Neural cell (in vitro differentiated cells): Measurements from ENCODE around the gene CNGA3. TPM values are rescaled to one million over a fixed set of nuclear protein-coding genes. Genes with fewer than 3 reads are reported as not detected.

ENCODE experiments used
- H2AFZ ChIP-seq: fragments of 200-600, 300-800 bp; sonication (generic), shearing (Covaris generic); 2 replicates; pipeline ENCODE4 v1.6.0; 2014; ENCODE audit warnings: low read depth, mild to moderate bottlenecking, antibody characterized with exemption, low read length, moderate library complexity
- H3F3A ChIP-seq: fragments of 200-600 bp; shearing (Covaris generic); 2 replicates; pipeline ENCODE4 v1.6.1; 2016; ENCODE audit warnings: mild to moderate bottlenecking, moderate library complexity, mixed read lengths, antibody characterized with exemption, low read length; ENCODE audit not compliant: insufficient read depth, poor library complexity, severe bottlenecking
- H3K27ac ChIP-seq: fragments of 200-600, 300-800 bp; sonication (generic), shearing (Covaris generic); 2 replicates; pipeline ENCODE4 v1.5.1; 2014; ENCODE audit warnings: mild to moderate bottlenecking, low read length, moderate library complexity
- H3K27me3 ChIP-seq: fragments of 300-800, 200-600 bp; sonication (generic), shearing (Covaris generic); 2 replicates; pipeline ENCODE4 v1.6.0; 2014; ENCODE audit warnings: mild to moderate bottlenecking, low read depth, low read length, moderate library complexity; ENCODE audit not compliant: insufficient read depth
- H3K36me3 ChIP-seq: fragments of 300-800, 200-600 bp; sonication (generic), shearing (Covaris generic); 2 replicates; pipeline ENCODE4 v1.5.1; 2014; ENCODE audit warnings: mild to moderate bottlenecking, antibody characterized with exemption, low read length, moderate library complexity; ENCODE audit not compliant: insufficient read depth
- H3K4me2 ChIP-seq: fragments of 300-800, 200-600 bp; sonication (generic), shearing (Covaris generic); 2 replicates; pipeline ENCODE4 v1.6.0; 2014; ENCODE audit warnings: mild to moderate bottlenecking, low read length
- H3K4me3 ChIP-seq: fragments of 300-800, 200-600 bp; sonication (generic), shearing (Covaris generic); 2 replicates; pipeline ENCODE4 v1.5.1; 2014; ENCODE audit warnings: mild to moderate bottlenecking, low read length, moderate library complexity
- H3K79me2 ChIP-seq: fragments of 200-600 bp; shearing (Covaris generic); replicated peaks from 2 replicates; pipeline ENCODE4 v1.6.0; 2014; ENCODE audit warnings: mild to moderate bottlenecking, low read length, moderate library complexity; ENCODE audit not compliant: insufficient read depth
- H3K9ac ChIP-seq: fragments of 300-800, 200-600 bp; sonication (generic), shearing (Covaris generic); 2 replicates; pipeline ENCODE4 v1.6.1; 2016; ENCODE audit warnings: mild to moderate bottlenecking, low read length, mixed read lengths
- H3K9me2 ChIP-seq: fragments of 200-600 bp; shearing (Covaris generic); 2 replicates; pipeline ENCODE4 v1.6.1; 2016; ENCODE audit warnings: mild to moderate bottlenecking, low read length, mixed read lengths; ENCODE audit not compliant: insufficient read depth
- H3K9me3 ChIP-seq: fragments of 200-600, 300-800 bp; sonication (generic), shearing (Covaris generic); 2 replicates; pipeline ENCODE4 v1.6.1; 2016; ENCODE audit warnings: mild to moderate bottlenecking, mixed run types, low read length, moderate library complexity, mixed read lengths
- H4K20me1 ChIP-seq: fragments of 200-600 bp; shearing (Covaris generic); 2 replicates; pipeline ENCODE4 v1.6.1; 2016; ENCODE audit warnings: mild to moderate bottlenecking, mixed run types; ENCODE audit not compliant: insufficient read depth
- CTCF ChIP-seq: fragments of 450-650 bp; IDR thresholded peaks from 2 replicates; pipeline ENCODE4 v1.5.1; 2014; ENCODE audit warnings: antibody characterized with exemption, mild to moderate bottlenecking, moderate library complexity; ENCODE audit not compliant: poor library complexity, severe bottlenecking
- EP300 ChIP-seq: fragments of 450-650 bp; conservative IDR thresholded peaks from 2 replicates; pipeline ENCODE4 v1.6.1; 2014; ENCODE audit warnings: antibody characterized with exemption, mild to moderate bottlenecking, moderate library complexity; ENCODE audit not compliant: poor library complexity, severe bottlenecking
- EZH2 ChIP-seq: fragments of 200-600, 300-800 bp; shearing (Covaris generic), sonication (generic); IDR thresholded peaks from 2 replicates; pipeline ENCODE4 v1.6.1; 2014; ENCODE audit warnings: antibody characterized with exemption, low read length, borderline replicate concordance, mild to moderate bottlenecking; ENCODE audit not compliant: insufficient read depth, poor library complexity, severe bottlenecking
- MXI1 ChIP-seq: fragments of 450-650 bp; conservative IDR thresholded peaks from 2 replicates; pipeline ENCODE4 v1.6.1; 2014; ENCODE audit warnings: antibody characterized with exemption, mild to moderate bottlenecking; ENCODE audit not compliant: poor library complexity, severe bottlenecking
- POLR2AphosphoS5 ChIP-seq: IDR thresholded peaks from 2 replicates; pipeline ENCODE4 v1.6.1; 2012
- RAD21 ChIP-seq: fragments of 450-650 bp; conservative IDR thresholded peaks from 2 replicates; pipeline ENCODE4 v1.6.1; 2014; ENCODE audit warnings: antibody characterized with exemption, mild to moderate bottlenecking, moderate library complexity
- REST ChIP-seq: IDR thresholded peaks from 2 replicates; pipeline ENCODE4 v1.6.1; 2012; ENCODE audit warnings: borderline replicate concordance
- SMC3 ChIP-seq: fragments of 450-650 bp; conservative IDR thresholded peaks from 2 replicates; pipeline ENCODE4 v1.6.1; 2014; ENCODE audit warnings: antibody characterized with exemption, mild to moderate bottlenecking, moderate library complexity; ENCODE audit not compliant: poor library complexity
- TAF1 ChIP-seq: IDR thresholded peaks from 2 replicates; pipeline ENCODE4 v1.6.1; 2012; ENCODE audit warnings: low read depth
- polyA plus RNA-seq: library from polyadenylated mRNA; depleted of rRNA; stranded (reverse); fragments of >200 nt; gene quantifications from 2 replicates; pipeline ENCODE4 v1.2.3, GENCODE V29; 2014

The CNGA3 gene
- polyA plus RNA-seq, 1 donor from 2014 or later, result 0.64 TPM

GRCh38 chr2:98436734-98437133, 90.5 kb downstream of the CNGA3 start:
- no peaks in the 10 kb centered on the region for H3F3A ChIP-seq
- no peak overlapping the region for H3K4me3 ChIP-seq
- no peaks in the 10 kb centered on the region for H3K27me3 ChIP-seq
- H3K27ac ChIP-seq, result no peak overlapping the region
- H3K79me2 ChIP-seq, result no peaks in the 10 kb centered on the region
- peaks cover 3% of the 10 kb centered on the region for H3K9me3 ChIP-seq
- H3K9me2 ChIP-seq, result no peaks in the 10 kb centered on the region
- no peaks in the 10 kb centered on the region for H4K20me1 ChIP-seq
- H3K4me2 ChIP-seq, result no peak overlapping the region
- no peak overlapping the region for H3K9ac ChIP-seq
- TF ChIP-seq MXI1 (no peak), SMC3 (no peak), CTCF (no peak), EZH2 (no peak), POLR2AphosphoS5 (no peak), RAD21 (no peak), REST (no peak), TAF1 (no peak), EP300 (no peak)
- no peaks in the 10 kb centered on the region for H3K36me3 ChIP-seq
- H2AFZ ChIP-seq, result no peak overlapping the region

- H3K79me2 ChIP-seq, result no peaks in the 10 kb centered on the region
- no peaks in the 10 kb centered on the region for H3F3A ChIP-seq
- H3K4me2 ChIP-seq, result no peak overlapping the region
- H3K4me3 ChIP-seq, result no peak overlapping the region
- H3K27me3 ChIP-seq, result no peaks in the 10 kb centered on the region
- peaks cover 3% of the 10 kb centered on the region for H3K9me3 ChIP-seq
- H3K36me3 ChIP-seq, result no peaks in the 10 kb centered on the region
- TF ChIP-seq RAD21 (no peak), CTCF (no peak), REST (no peak), EZH2 (no peak), EP300 (no peak), POLR2AphosphoS5 (no peak), TAF1 (no peak), SMC3 (no peak), MXI1 (no peak)
- no peaks in the 10 kb centered on the region for H4K20me1 ChIP-seq
- no peak overlapping the region for H3K27ac ChIP-seq
- H3K9me2 ChIP-seq, result no peaks in the 10 kb centered on the region
- H2AFZ ChIP-seq, result no peak overlapping the region
- H3K9ac ChIP-seq, result no peak overlapping the region
Measured at GRCh38 chr2:98438190-98439133, 92.2 kb downstream of the CNGA3 start.
